A673 (cell line): ENCODE data around the gene CHD9. TPM values are rescaled to one million over a fixed set of nuclear protein-coding genes. Genes with fewer than 3 reads are reported as not detected.

ENCODE experiments used
- BruUV-seq: library from RNA; stranded (reverse); fragments of 400-500 nt; replicated peaks from 2 replicates; lab custom pipeline; 2021; lab: Mats Ljungman, UMichigan
- CTCF ChIA-PET: fragments of 300-600 bp; sonication (Branson Sonifier 250); formaldehyde crosslinking; loops from one replicate; lab custom pipeline; 2022; ENCODE audit warnings: antibody characterized with exemption; lab: Charles Lee
- POLR2A ChIA-PET: fragments of 300-600 bp; sonication (Branson Sonifier 250); formaldehyde crosslinking; loops from one replicate; lab custom pipeline; 2022; ENCODE audit warnings: antibody characterized with exemption; ENCODE audit not compliant: low non-redundant PET; lab: Charles Lee
- DNase-seq: peaks from one replicate; pipeline ENCODE4 v3.0.0-alpha.2; 2015; ENCODE audit warnings: low spot score
- H3K27ac ChIP-seq: fragments of 200-600 bp; sonication (generic); 2 replicates; pipeline ENCODE4 v1.5.1; 2016; ENCODE audit warnings: mixed run types, low read depth, mild to moderate bottlenecking, mixed read lengths, antibody characterized with exemption, low read length; ENCODE audit not compliant: poor library complexity, severe bottlenecking
- H3K27me3 ChIP-seq: fragments of 200-600 bp; sonication (generic); replicated peaks from 2 replicates; pipeline ENCODE4 v1.6.1; 2017; ENCODE audit warnings: mixed run types, low read depth, mild to moderate bottlenecking, mixed read lengths, antibody characterized with exemption, low read length; ENCODE audit not compliant: insufficient read depth, poor library complexity
- H3K36me3 ChIP-seq: fragments of 200-600 bp; sonication (generic); 2 replicates; pipeline ENCODE4 v1.6.1; 2016; ENCODE audit warnings: mixed run types, mild to moderate bottlenecking, mixed read lengths, antibody characterized with exemption, low read length; ENCODE audit not compliant: insufficient read depth, poor library complexity, severe bottlenecking
- H3K4me1 ChIP-seq: fragments of 200-600 bp; sonication (generic); 2 replicates; pipeline ENCODE4 v1.6.1; 2017; ENCODE audit warnings: mixed run types, mild to moderate bottlenecking, mixed read lengths, antibody characterized with exemption, low read length; ENCODE audit not compliant: insufficient read depth, poor library complexity, severe bottlenecking
- H3K4me3 ChIP-seq: fragments of 200-600 bp; sonication (generic); 2 replicates; pipeline ENCODE4 v1.5.1; 2016; ENCODE audit warnings: low read depth, mixed run types, mild to moderate bottlenecking, mixed read lengths, low read length; ENCODE audit not compliant: poor library complexity, severe bottlenecking
- H3K9me3 ChIP-seq: fragments of 200-600 bp; sonication (generic); 2 replicates; pipeline ENCODE4 v1.6.1; 2016; ENCODE audit warnings: mixed run types, low read depth, mild to moderate bottlenecking, mixed read lengths, antibody characterized with exemption, low read length; ENCODE audit not compliant: poor library complexity, severe bottlenecking
- EZH2 ChIP-seq: fragments of 200-600 bp; sonication (generic); IDR thresholded peaks from 2 replicates; pipeline ENCODE4 v1.6.1; 2017; ENCODE audit warnings: borderline replicate concordance, low read depth, mild to moderate bottlenecking, mixed read lengths, antibody characterized with exemption, low read length; ENCODE audit not compliant: poor library complexity, severe bottlenecking
- intact Hi-C: fragments of 100-400 bp; cut with micrococcal nuclease; formaldehyde crosslinking; loops from one replicate; pipeline ENCODE4 v1.10.0; 2022; ENCODE audit not compliant: unreplicated experiment
- total RNA-seq: library from RNA; stranded (reverse); gene quantifications from 2 replicates; pipeline ENCODE4 v1.2.3, GENCODE V29; 2021
- TF ChIP-seq, protein P1 (sequence below): fragments of 300-800, 200-600 bp; sonication (generic); conservative IDR thresholded peaks from 2 replicates; pipeline ENCODE4 v1.5.1; 2017; ENCODE audit warnings: low read depth, mild to moderate bottlenecking, antibody characterized with exemption, low read length, moderate library complexity, mixed read lengths

Gene CHD9
- total RNA-seq, 1 experiment from 2014 or later = 76.8 TPM

- Histone ChIP-seq H3K4me3 (no peak overlapping the region), H3K36me3 (peaks cover 64% of the 10 kb centered on the region), H3K9me3 (peaks cover 7% of the 10 kb centered on the region), H3K27ac (no peak overlapping the region), H3K27me3 (no peaks in the 10 kb centered on the region), H3K4me1 (no peaks in the 10 kb centered on the region)
- intact Hi-C loops = no loop called here
- POLR2A ChIA-PET = no interaction called here
- no peak for DNase-seq
- TF ChIP-seq, protein P1, sequence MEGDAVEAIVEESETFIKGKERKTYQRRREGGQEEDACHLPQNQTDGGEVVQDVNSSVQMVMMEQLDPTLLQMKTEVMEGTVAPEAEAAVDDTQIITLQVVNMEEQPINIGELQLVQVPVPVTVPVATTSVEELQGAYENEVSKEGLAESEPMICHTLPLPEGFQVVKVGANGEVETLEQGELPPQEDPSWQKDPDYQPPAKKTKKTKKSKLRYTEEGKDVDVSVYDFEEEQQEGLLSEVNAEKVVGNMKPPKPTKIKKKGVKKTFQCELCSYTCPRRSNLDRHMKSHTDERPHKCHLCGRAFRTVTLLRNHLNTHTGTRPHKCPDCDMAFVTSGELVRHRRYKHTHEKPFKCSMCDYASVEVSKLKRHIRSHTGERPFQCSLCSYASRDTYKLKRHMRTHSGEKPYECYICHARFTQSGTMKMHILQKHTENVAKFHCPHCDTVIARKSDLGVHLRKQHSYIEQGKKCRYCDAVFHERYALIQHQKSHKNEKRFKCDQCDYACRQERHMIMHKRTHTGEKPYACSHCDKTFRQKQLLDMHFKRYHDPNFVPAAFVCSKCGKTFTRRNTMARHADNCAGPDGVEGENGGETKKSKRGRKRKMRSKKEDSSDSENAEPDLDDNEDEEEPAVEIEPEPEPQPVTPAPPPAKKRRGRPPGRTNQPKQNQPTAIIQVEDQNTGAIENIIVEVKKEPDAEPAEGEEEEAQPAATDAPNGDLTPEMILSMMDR = no peak
- TF ChIP-seq EZH2 = no peak
- CTCF ChIA-PET = no interaction called here
- no TSS peak for BruUV-seq
These were observed 202.2 kb downstream of the CHD9 start for GRCh38 chr16:53257001-53257400.

GRCh38 chr16:53258809-53259208 is 204.0 kb downstream of the CHD9 start:
- H3K27me3 ChIP-seq = no peaks in the 10 kb centered on the region
- H3K4me3 ChIP-seq = no peak overlapping the region
- H3K9me3 ChIP-seq = peaks cover 7% of the 10 kb centered on the region
- no peaks in the 10 kb centered on the region for H3K4me1 ChIP-seq
- intact Hi-C loops = no loop called here
- ChIA-PET CTCF (no interaction called here), POLR2A (interaction anchor here (0.7 kb wide), 1 partner anchor 11 kb away, joined by 7 read pairs; no protein-coding TSS in a partner anchor)
- no peak for TF ChIP-seq EZH2
- TF ChIP-seq, protein P1 = no peak
- DNase-seq = no peak
- no peak overlapping the region for H3K27ac ChIP-seq
- H3K36me3 ChIP-seq = peaks cover 77% of the 10 kb centered on the region
- BruUV-seq = no TSS peak

- ChIA-PET CTCF (no interaction called here), POLR2A (no interaction called here)
- no peak for DNase-seq
- BruUV-seq = no TSS peak
- H3K27ac ChIP-seq = no peak overlapping the region
- H3K4me3 ChIP-seq = no peak overlapping the region
- H3K27me3 ChIP-seq = no peaks in the 10 kb centered on the region
- peaks cover 7% of the 10 kb centered on the region for H3K9me3 ChIP-seq
- peaks cover 77% of the 10 kb centered on the region for H3K36me3 ChIP-seq
- TF ChIP-seq, protein P1 = no peak
- no peak for TF ChIP-seq EZH2
- intact Hi-C loops = no loop called here
- no peaks in the 10 kb centered on the region for H3K4me1 ChIP-seq
These were observed 206.5 kb downstream of the CHD9 start for GRCh38 chr16:53261276-53261675.
